ENCODE measurements around the gene PPP1R8. TPM values are rescaled to one million over a fixed set of nuclear protein-coding genes. Genes with fewer than 3 reads are reported as not detected.

PPP1R8 gene
- total and polyA plus RNA-seq, 10 of the 15 experiments (the other 5 are each of a cell fraction or from before 2014, with no cell fraction given), result 10.2 to 77.0 (median 53.0) TPM

- no peak for TF ChIP-seq ZBTB11 (CRISPR knock-in tag; IDR thresholded peaks at IDR 0.05)
- TF ChIP-seq ZNF622 (IDR thresholded peaks at IDR 0.05), result no peak
- TF ChIP-seq TCF3 (IDR thresholded peaks at IDR 0.05; ENCODE audit: borderline replicate concordance, insufficient read depth, low read depth, low read length), result no peak
- no peak for TF ChIP-seq ZNF217 (IDR thresholded peaks at IDR 0.05)
- no peak for TF ChIP-seq POLR2AphosphoS2 (IDR thresholded peaks at IDR 0.05; ENCODE audit: low read depth, low read length)
- TF ChIP-seq ZBTB33 (IDR thresholded peaks at IDR 0.05), result no peak
- no peak for TF ChIP-seq SREBF2 (IDR thresholded peaks at IDR 0.05; ENCODE audit: low read length)
- no peak for TF ChIP-seq SMARCA5 (IDR thresholded peaks at IDR 0.05)
- no peak for TF ChIP-seq PBX3 (IDR thresholded peaks at IDR 0.05; ENCODE audit: insufficient replicate concordance, low read depth, low read length)
- no peak for TF ChIP-seq REST (IDR thresholded peaks at IDR 0.05; ENCODE audit: low read depth, low read length)
Measured at GRCh38 chr1:27878787-27879335, 48.3 kb downstream of the PPP1R8 start (continued).
